ENCODE data around the gene PPFIBP1. TPM values are rescaled to one million over a fixed set of nuclear protein-coding genes. Genes with fewer than 3 reads are reported as not detected.

The PPFIBP1 gene
- polyA plus RNA-seq, 1 donor (not counting 4 experiments of a cell fraction or from before 2014, with no cell fraction given), result 83.5 TPM

DNA sequence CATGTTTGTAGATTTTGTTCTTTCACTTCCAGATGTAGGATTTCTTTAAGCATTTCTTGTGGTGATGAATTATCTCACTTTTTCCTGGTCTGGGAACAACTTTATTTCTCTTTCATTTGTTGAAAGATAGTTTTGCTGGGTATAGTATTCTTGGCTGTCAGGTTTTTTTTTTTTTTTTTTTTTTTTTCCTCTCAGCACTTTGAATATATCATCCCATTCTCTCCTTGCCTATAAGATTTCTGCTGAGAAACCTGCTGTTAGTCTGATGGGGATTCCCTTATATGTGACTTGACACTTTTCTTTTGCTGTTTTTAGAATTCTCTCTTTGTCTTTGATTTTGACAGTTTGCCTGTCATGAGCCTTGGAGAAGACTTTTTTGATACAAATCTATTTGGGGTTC lies 47.0 kb upstream of the PPFIBP1 start:
- H3K4me1 ChIP-seq (ENCODE audit: control insufficient read depth, extremely low read depth, insufficient read depth, low read length), result peaks cover 16% of the 10 kb centered on the region
- no peak for TF ChIP-seq EZH2 (IDR thresholded peaks at IDR 0.05; ENCODE audit: low read length)
- TF ChIP-seq, protein P1, sequence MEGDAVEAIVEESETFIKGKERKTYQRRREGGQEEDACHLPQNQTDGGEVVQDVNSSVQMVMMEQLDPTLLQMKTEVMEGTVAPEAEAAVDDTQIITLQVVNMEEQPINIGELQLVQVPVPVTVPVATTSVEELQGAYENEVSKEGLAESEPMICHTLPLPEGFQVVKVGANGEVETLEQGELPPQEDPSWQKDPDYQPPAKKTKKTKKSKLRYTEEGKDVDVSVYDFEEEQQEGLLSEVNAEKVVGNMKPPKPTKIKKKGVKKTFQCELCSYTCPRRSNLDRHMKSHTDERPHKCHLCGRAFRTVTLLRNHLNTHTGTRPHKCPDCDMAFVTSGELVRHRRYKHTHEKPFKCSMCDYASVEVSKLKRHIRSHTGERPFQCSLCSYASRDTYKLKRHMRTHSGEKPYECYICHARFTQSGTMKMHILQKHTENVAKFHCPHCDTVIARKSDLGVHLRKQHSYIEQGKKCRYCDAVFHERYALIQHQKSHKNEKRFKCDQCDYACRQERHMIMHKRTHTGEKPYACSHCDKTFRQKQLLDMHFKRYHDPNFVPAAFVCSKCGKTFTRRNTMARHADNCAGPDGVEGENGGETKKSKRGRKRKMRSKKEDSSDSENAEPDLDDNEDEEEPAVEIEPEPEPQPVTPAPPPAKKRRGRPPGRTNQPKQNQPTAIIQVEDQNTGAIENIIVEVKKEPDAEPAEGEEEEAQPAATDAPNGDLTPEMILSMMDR (optimal IDR thresholded peaks at IDR 0.05 in 1 of 3, IDR thresholded peaks at IDR 0.05 in 1 of 3, conservative IDR thresholded peaks at IDR 0.05 in 1 of 3; ENCODE audit: extremely low read depth in 1 of 3, insufficient read depth in 2 of 3, low read length in 3 of 3), result no peak

DNA sequence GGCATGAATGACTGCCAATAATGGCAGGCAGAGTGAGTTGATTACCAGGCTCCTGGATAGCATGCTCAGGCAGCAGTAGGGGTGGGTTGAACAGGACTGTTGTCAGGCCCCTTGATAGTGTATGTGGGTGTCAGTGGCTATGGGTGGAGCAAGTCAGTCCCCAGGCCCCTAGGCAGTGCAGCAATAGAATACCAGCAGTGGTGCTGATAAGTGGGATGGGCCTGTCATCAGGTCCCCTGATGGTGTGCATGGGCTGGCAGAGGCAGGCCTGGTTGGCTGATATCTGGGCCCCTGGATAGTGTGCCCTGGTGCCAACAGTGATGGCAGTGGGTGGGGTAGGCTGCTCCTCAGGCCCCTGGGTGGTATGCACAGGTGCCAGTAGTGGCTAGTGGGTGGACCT lies 45.1 kb upstream of the PPFIBP1 start:
- Histone ChIP-seq H3K9me3 (ENCODE audit: control insufficient read depth, low read depth, low read length) (no peaks in the 10 kb centered on the region), H3K27ac (ENCODE audit: control insufficient read depth, insufficient read depth, low read length) (no peak overlapping the region), H3K79me2 (ENCODE audit: control insufficient read depth, insufficient read depth, low read length) (no peaks in the 10 kb centered on the region), H3K4me1 (ENCODE audit: control insufficient read depth, extremely low read depth, insufficient read depth, low read length) (peaks cover 9% of the 10 kb centered on the region), H3K27me3 (ENCODE audit: control insufficient read depth, extremely low read depth, insufficient read depth, low read length) (no peaks in the 10 kb centered on the region), H3K9ac (ENCODE audit: control insufficient read depth, extremely low read depth, insufficient read depth, low read length) (no peak overlapping the region), H3K9me1 (ENCODE audit: control insufficient read depth, extremely low read depth, insufficient read depth, low read length) (no peaks in the 10 kb centered on the region), H3K4me2 (ENCODE audit: control insufficient read depth, extremely low read depth, insufficient read depth, low read depth, low read length) (no peak overlapping the region), H2AFZ (ENCODE audit: control insufficient read depth, low read length) (no peak overlapping the region), H3K4me3 (ENCODE audit: control insufficient read depth in 2 of 3, extremely low read depth in 1 of 3, insufficient read depth in 2 of 3, low read depth in 1 of 3, low read length in 3 of 3) (no peak overlapping the region), H4K20me1 (ENCODE audit: control insufficient read depth, extremely low read depth, insufficient read depth, low read length) (no peaks in the 10 kb centered on the region), H3K36me3 (ENCODE audit: control insufficient read depth in 2 of 2, extremely low read depth in 1 of 2, insufficient read depth in 2 of 2, low read length in 2 of 2) (no peaks in the 10 kb centered on the region)
- FAIRE-seq (no peak), DNase-seq (ENCODE audit: low read depth, low spot score) (no peak)
- dilution Hi-C loops (cut with MboI; ENCODE audit: extremely low pct_ligation_motif_present, low sequenced_read_pairs), result no loop called here
- no peak for TF ChIP-seq EZH2 (IDR thresholded peaks at IDR 0.05; ENCODE audit: low read length)
- TF ChIP-seq, protein P1 (optimal IDR thresholded peaks at IDR 0.05 in 1 of 3, IDR thresholded peaks at IDR 0.05 in 1 of 3, conservative IDR thresholded peaks at IDR 0.05 in 1 of 3; ENCODE audit: extremely low read depth in 1 of 3, insufficient read depth in 2 of 3, low read length in 3 of 3), result no peak

More for the DNA sequence above, 47.0 kb upstream of the PPFIBP1 start:
- H3K4me3 ChIP-seq (ENCODE audit: control insufficient read depth in 2 of 3, extremely low read depth in 1 of 3, insufficient read depth in 2 of 3, low read depth in 1 of 3, low read length in 3 of 3), result no peak overlapping the region
- no peaks in the 10 kb centered on the region for H3K9me1 ChIP-seq (ENCODE audit: control insufficient read depth, extremely low read depth, insufficient read depth, low read length)
- H3K9ac ChIP-seq (ENCODE audit: control insufficient read depth, extremely low read depth, insufficient read depth, low read length), result no peak overlapping the region
- FAIRE-seq (no peak), DNase-seq (ENCODE audit: low read depth, low spot score) (no peak)
- H3K9me3 ChIP-seq (ENCODE audit: control insufficient read depth, low read depth, low read length), result no peaks in the 10 kb centered on the region
- H3K79me2 ChIP-seq (ENCODE audit: control insufficient read depth, insufficient read depth, low read length), result no peaks in the 10 kb centered on the region
- no peak overlapping the region for H3K27ac ChIP-seq (ENCODE audit: control insufficient read depth, insufficient read depth, low read length)
- H3K36me3 ChIP-seq (ENCODE audit: control insufficient read depth in 2 of 2, extremely low read depth in 1 of 2, insufficient read depth in 2 of 2, low read length in 2 of 2), result no peaks in the 10 kb centered on the region
- H4K20me1 ChIP-seq (ENCODE audit: control insufficient read depth, extremely low read depth, insufficient read depth, low read length), result no peaks in the 10 kb centered on the region
- no peak overlapping the region for H2AFZ ChIP-seq (ENCODE audit: control insufficient read depth, low read length)
- no peaks in the 10 kb centered on the region for H3K27me3 ChIP-seq (ENCODE audit: control insufficient read depth, extremely low read depth, insufficient read depth, low read length)
- no peak overlapping the region for H3K4me2 ChIP-seq (ENCODE audit: control insufficient read depth, extremely low read depth, insufficient read depth, low read depth, low read length)
- dilution Hi-C loops (cut with MboI; ENCODE audit: extremely low pct_ligation_motif_present, low sequenced_read_pairs), result no loop called here
